ENCODE data around the gene SYTL3.

SYTL3 gene

GRCh38 chr6:158756126-158756525, 106.3 kb downstream of the SYTL3 start:
- DNase-seq (ENCODE audit: extremely low spot score): no peak
- POLR2A ChIA-PET: no interaction called here
- TF ChIP-seq ZNF384 (IDR thresholded peaks at IDR 0.05): no peak
- no peak for TF ChIP-seq TARDBP (IDR thresholded peaks at IDR 0.05)
- no peak for TF ChIP-seq FOXK2 (IDR thresholded peaks at IDR 0.05)
- TF ChIP-seq FOXM1 (IDR thresholded peaks at IDR 0.05; ENCODE audit: borderline replicate concordance): no peak
- no peak for TF ChIP-seq FOXA1 (IDR thresholded peaks at IDR 0.05)
- no peak for TF ChIP-seq ARNT (IDR thresholded peaks at IDR 0.05)
- no peak for TF ChIP-seq BHLHE40 (IDR thresholded peaks at IDR 0.05; ENCODE audit: borderline replicate concordance)
- no peak for TF ChIP-seq SUZ12 (IDR thresholded peaks at IDR 0.05)
- no peak for TF ChIP-seq LEF1 (IDR thresholded peaks at IDR 0.05; ENCODE audit: borderline replicate concordance)
- no peak for TF ChIP-seq SP1 (IDR thresholded peaks at IDR 0.05)
- no peak for TF ChIP-seq ELF4 (IDR thresholded peaks at IDR 0.05)
- CTCF ChIA-PET: no interaction called here

- no peak for DNase-seq (ENCODE audit: extremely low spot score)
- ChIA-PET POLR2A (no interaction called here), CTCF (no interaction called here)
These were observed 107.3 kb downstream of the SYTL3 start for GRCh38 chr6:158756977-158757752.

GRCh38 chr6:158757753-158758090, 107.9 kb downstream of the SYTL3 start:
- POLR2A ChIA-PET: no interaction called here
- TF ChIP-seq NFRKB (IDR thresholded peaks at IDR 0.05) (no peak), L3MBTL2 (conservative IDR thresholded peaks at IDR 0.05) (peak; percentile 40)
- CTCF ChIA-PET: interaction anchor here (0.6 kb wide), 1 partner anchor 112 kb away, joined by 3 read pairs; no protein-coding TSS in a partner anchor
- no peak for DNase-seq (ENCODE audit: extremely low spot score)

More at GRCh38 chr6:158756977-158757752, 107.3 kb downstream of the SYTL3 start:
- no peak for TF ChIP-seq CTBP1 (IDR thresholded peaks at IDR 0.05; ENCODE audit: borderline replicate concordance)
- TF ChIP-seq L3MBTL2 (conservative IDR thresholded peaks at IDR 0.05): no peak
- TF ChIP-seq LEF1 (IDR thresholded peaks at IDR 0.05; ENCODE audit: borderline replicate concordance): no peak
- TF ChIP-seq NFRKB (IDR thresholded peaks at IDR 0.05): no peak
- no peak for TF ChIP-seq SP1 (IDR thresholded peaks at IDR 0.05)

- DNase-seq (ENCODE audit: extremely low spot score): peak; percentile 56
- TF ChIP-seq ARNT (IDR thresholded peaks at IDR 0.05) (no peak), ZNF384 (IDR thresholded peaks at IDR 0.05) (peak; percentile 51)
- CTCF ChIA-PET: interaction anchor here (0.6 kb wide), 1 partner anchor 111 kb away, joined by 3 read pairs; no protein-coding TSS in a partner anchor
- POLR2A ChIA-PET: no interaction called here
These were observed 108.6 kb downstream of the SYTL3 start for GRCh38 chr6:158758451-158758860.

- TF ChIP-seq FOXM1 (IDR thresholded peaks at IDR 0.05; ENCODE audit: borderline replicate concordance): no peak
- no peak for TF ChIP-seq ZNF384 (IDR thresholded peaks at IDR 0.05)
- no peak for TF ChIP-seq SP1 (IDR thresholded peaks at IDR 0.05)
- TF ChIP-seq L3MBTL2 (conservative IDR thresholded peaks at IDR 0.05): no peak
- TF ChIP-seq BHLHE40 (IDR thresholded peaks at IDR 0.05; ENCODE audit: borderline replicate concordance): no peak
- TF ChIP-seq TARDBP (IDR thresholded peaks at IDR 0.05): no peak
- TF ChIP-seq ARNT (IDR thresholded peaks at IDR 0.05): no peak
- no peak for TF ChIP-seq NFRKB (IDR thresholded peaks at IDR 0.05)
- no peak for TF ChIP-seq ELF4 (IDR thresholded peaks at IDR 0.05)
- TF ChIP-seq HDGF (IDR thresholded peaks at IDR 0.05; ENCODE audit: borderline replicate concordance): no peak
- TF ChIP-seq PKNOX1 (IDR thresholded peaks at IDR 0.05): no peak
- TF ChIP-seq CTBP1 (IDR thresholded peaks at IDR 0.05; ENCODE audit: borderline replicate concordance): no peak
- ChIA-PET POLR2A (no interaction called here), CTCF (no interaction called here)
- DNase-seq (ENCODE audit: extremely low spot score): no peak
These were observed 109.2 kb downstream of the SYTL3 start for GRCh38 chr6:158758941-158759479.

- CTCF ChIA-PET: no interaction called here
- POLR2A ChIA-PET: no interaction called here
- TF ChIP-seq L3MBTL2 (conservative IDR thresholded peaks at IDR 0.05): no peak
- TF ChIP-seq TARDBP (IDR thresholded peaks at IDR 0.05): no peak
- no peak for TF ChIP-seq FOXM1 (IDR thresholded peaks at IDR 0.05; ENCODE audit: borderline replicate concordance)
- no peak for TF ChIP-seq NFRKB (IDR thresholded peaks at IDR 0.05)
- no peak for TF ChIP-seq FOXA1 (IDR thresholded peaks at IDR 0.05)
- no peak for TF ChIP-seq ARNT (IDR thresholded peaks at IDR 0.05)
- no peak for TF ChIP-seq FOXK2 (IDR thresholded peaks at IDR 0.05)
- no peak for TF ChIP-seq SUZ12 (IDR thresholded peaks at IDR 0.05)
- no peak for TF ChIP-seq PKNOX1 (IDR thresholded peaks at IDR 0.05)
- TF ChIP-seq LEF1 (IDR thresholded peaks at IDR 0.05; ENCODE audit: borderline replicate concordance): no peak
- no peak for TF ChIP-seq HDGF (IDR thresholded peaks at IDR 0.05; ENCODE audit: borderline replicate concordance)
- no peak for TF ChIP-seq CTBP1 (IDR thresholded peaks at IDR 0.05; ENCODE audit: borderline replicate concordance)
- TF ChIP-seq ELF4 (IDR thresholded peaks at IDR 0.05): no peak
- TF ChIP-seq SP1 (IDR thresholded peaks at IDR 0.05): no peak
- TF ChIP-seq ZNF384 (IDR thresholded peaks at IDR 0.05): no peak
- TF ChIP-seq BHLHE40 (IDR thresholded peaks at IDR 0.05; ENCODE audit: borderline replicate concordance): no peak
- DNase-seq (ENCODE audit: extremely low spot score): no peak
These were observed 110.2 kb downstream of the SYTL3 start for GRCh38 chr6:158759966-158760617.

Measured in HEK293T (cell line).